OCI-LY7 (cell line): Measurements from ENCODE around the gene BEST3. TPM values are rescaled to one million over a fixed set of nuclear protein-coding genes. Genes with fewer than 3 reads are reported as not detected.
"Not testable (repeated sequence)": the region's sequence is repeated elsewhere in the genome, so short reads cannot be mapped to it uniquely, and the experiment has no call there.

Experiments used
- BruUV-seq: library from RNA; stranded (reverse); fragments of 400-500 nt; replicated peaks from 2 replicates; lab custom pipeline; 2021; lab: Mats Ljungman, UMichigan
- CTCF ChIA-PET: fragments of 300-600 bp; sonication (Branson Sonifier 250); formaldehyde crosslinking; loops from one replicate; lab custom pipeline; 2022; ENCODE audit warnings: antibody characterized with exemption; ENCODE audit not compliant: unreplicated experiment; lab: Charles Lee
- POLR2A ChIA-PET: fragments of 300-600 bp; sonication (Branson Sonifier 250); formaldehyde crosslinking; loops from one replicate; lab custom pipeline; 2022; ENCODE audit warnings: antibody characterized with exemption; lab: Charles Lee
- DNase-seq: peaks from one replicate; pipeline ENCODE4 v3.0.0-alpha.2; 2015; ENCODE audit warnings: low spot score
- H2AFZ ChIP-seq: fragments of 200-600 bp; sonication (generic), shearing (Covaris generic); 2 replicates; pipeline ENCODE4 v1.6.1; 2014; ENCODE audit warnings: mild to moderate bottlenecking, antibody characterized with exemption, low read length, moderate library complexity
- H3K27ac ChIP-seq: fragments of 200-600 bp; sonication (generic); 2 replicates; pipeline ENCODE4 v1.5.1; 2014; ENCODE audit warnings: mixed run types, low read depth, mild to moderate bottlenecking, moderate library complexity, low read length, inconsistent platforms; ENCODE audit not compliant: poor library complexity, severe bottlenecking
- H3K36me3 ChIP-seq: fragments of 200-600 bp; sonication (generic); 2 replicates; pipeline ENCODE4 v1.6.1; 2014; ENCODE audit warnings: mild to moderate bottlenecking, antibody characterized with exemption, low read length, moderate library complexity, mixed read lengths; ENCODE audit not compliant: insufficient read depth
- H3K4me1 ChIP-seq: fragments of 200-600 bp; sonication (generic); 2 replicates; pipeline ENCODE4 v1.5.1; 2014; ENCODE audit warnings: mild to moderate bottlenecking, low read length; ENCODE audit not compliant: insufficient read depth, poor library complexity, severe bottlenecking
- H3K4me2 ChIP-seq: fragments of 200-600 bp; sonication (generic); 2 replicates; pipeline ENCODE4 v1.6.1; 2014; ENCODE audit warnings: mild to moderate bottlenecking, low read length
- H3K4me3 ChIP-seq: fragments of 200-600 bp; sonication (generic); 2 replicates; pipeline ENCODE4 v1.5.1; 2014; ENCODE audit warnings: mild to moderate bottlenecking, low read depth, low read length; ENCODE audit not compliant: poor library complexity, severe bottlenecking
- H3K79me2 ChIP-seq: fragments of 200-600 bp; sonication (generic); 2 replicates; pipeline ENCODE4 v1.6.1; 2016; ENCODE audit warnings: low read depth, mild to moderate bottlenecking, low read length, moderate library complexity, mixed read lengths; ENCODE audit not compliant: insufficient read depth
- H3K9me2 ChIP-seq: fragments of 200-600 bp; sonication (generic); 2 replicates; pipeline ENCODE4 v1.6.1; 2016; ENCODE audit warnings: mild to moderate bottlenecking, low read length, mixed read lengths; ENCODE audit not compliant: insufficient read depth
- H3K9me3 ChIP-seq: fragments of 200-600 bp; sonication (generic); 2 replicates; pipeline ENCODE4 v1.6.1; 2014; ENCODE audit warnings: mild to moderate bottlenecking, mixed run types, low read length, mixed read lengths
- H4K20me1 ChIP-seq: fragments of 200-600 bp; sonication (generic); 2 replicates; pipeline ENCODE4 v1.6.1; 2014; ENCODE audit warnings: mild to moderate bottlenecking, antibody characterized with exemption, low read length, moderate library complexity, mixed read lengths; ENCODE audit not compliant: insufficient read depth
- CTCF ChIP-seq: fragments of 200-600 bp; sonication (generic); conservative IDR thresholded peaks from 2 replicates; pipeline ENCODE4 v1.5.1; 2014; ENCODE audit warnings: mild to moderate bottlenecking, antibody characterized with exemption, low read length, moderate library complexity, mixed read lengths
- EZH2phosphoT487 ChIP-seq: fragments of 200-600 bp; sonication (generic); IDR thresholded peaks from 2 replicates; pipeline ENCODE4 v1.6.1; 2018; ENCODE audit warnings: low read depth, borderline replicate concordance, mild to moderate bottlenecking, mixed run types, antibody characterized with exemption, low read length, moderate library complexity, mixed read lengths
- intact Hi-C: fragments of 100-400 bp; cut with micrococcal nuclease; formaldehyde crosslinking; loops from one replicate; pipeline ENCODE4 v1.10.0; 2022; ENCODE audit not compliant: unreplicated experiment
- total RNA-seq, 2 experiments: library from RNA; depleted of rRNA in 1 of 2; stranded (reverse); fragments of >200 nt in 1 of 2; shearing (Covaris generic) in 1 of 2; gene quantifications; 2 replicates each; pipeline ENCODE4 v1.2.3, GENCODE V29; 2014 to 2022

BEST3 gene
- total RNA-seq, 2 experiments from 2014 or later, result 60.1 to 123 TPM

GRCh38 chr12:69610729-69611128 lies 88.4 kb downstream of the BEST3 start, which contains the start of gene LRRC10:
LRRC10 (minus strand) TSS chr12:69610907; CDS start chr12:69610838, 69 bp downstream.
- POLR2A ChIA-PET, result interaction anchor here (0.7 kb wide), 1 partner anchor 16 kb away, joined by 4 read pairs; no protein-coding TSS in a partner anchor

GRCh38 chr12:69610126-69610525 lies 89.0 kb downstream of the BEST3 start:
- no peak for TF ChIP-seq CTCF
- TF ChIP-seq EZH2phosphoT487, result no peak
- CTCF ChIA-PET, result no interaction called here
- BruUV-seq, result no TSS peak
- no peak overlapping the region for H3K27ac ChIP-seq
- intact Hi-C loops, result no loop called here
- no peak overlapping the region for H2AFZ ChIP-seq
- no peaks in the 10 kb centered on the region for H3K4me1 ChIP-seq
- H3K4me3 ChIP-seq, result no peak overlapping the region
- DNase-seq, result no peak
- no peak overlapping the region for H3K4me2 ChIP-seq
- POLR2A ChIA-PET, result no interaction called here
- no peaks in the 10 kb centered on the region for H3K36me3 ChIP-seq
- no peaks in the 10 kb centered on the region for H3K9me3 ChIP-seq
- no peaks in the 10 kb centered on the region for H4K20me1 ChIP-seq
- H3K79me2 ChIP-seq, result no peaks in the 10 kb centered on the region
- no peaks in the 10 kb centered on the region for H3K9me2 ChIP-seq

More at GRCh38 chr12:69610729-69611128, 88.4 kb downstream of the BEST3 start, which contains the start of gene LRRC10:
- no peaks in the 10 kb centered on the region for H3K79me2 ChIP-seq
- intact Hi-C loops, result no loop called here
- H3K9me3 ChIP-seq, result no peaks in the 10 kb centered on the region
- H3K4me3 ChIP-seq, result no peak within 1 kb of the TSS
- DNase-seq, result no peak
- no peaks in the 10 kb centered on the region for H3K9me2 ChIP-seq
- H3K4me1 ChIP-seq, result no peaks in the 10 kb centered on the region
- H4K20me1 ChIP-seq, result no peaks in the 10 kb centered on the region
- H3K4me2 ChIP-seq, result no peak within 1 kb of the TSS
- no peaks in the 10 kb centered on the region for H3K36me3 ChIP-seq
- H3K27ac ChIP-seq, result no peak within 1 kb of the TSS
- H2AFZ ChIP-seq, result no peak within 1 kb of the TSS
- CTCF ChIA-PET, result no interaction called here
- TF ChIP-seq CTCF (no peak), EZH2phosphoT487 (no peak)
- BruUV-seq, result no TSS peak

- intact Hi-C loops, result no loop called here
- BruUV-seq, result no TSS peak
- no peak overlapping the region for H3K4me2 ChIP-seq
- ChIA-PET POLR2A (interaction anchor here (0.7 kb wide), 2 partner anchors 10 to 50 kb away, joined by 3 to 4 read pairs; no protein-coding TSS in a partner anchor), CTCF (no interaction called here)
- H3K36me3 ChIP-seq, result peaks cover 12% of the 10 kb centered on the region
- no peak overlapping the region for H3K27ac ChIP-seq
- H3K4me3 ChIP-seq, result no peak overlapping the region
- no peaks in the 10 kb centered on the region for H3K9me3 ChIP-seq
- no peaks in the 10 kb centered on the region for H3K79me2 ChIP-seq
- H2AFZ ChIP-seq, result no peak overlapping the region
- H4K20me1 ChIP-seq, result no peaks in the 10 kb centered on the region
- no peaks in the 10 kb centered on the region for H3K4me1 ChIP-seq
- no peak for TF ChIP-seq EZH2phosphoT487
- no peak for TF ChIP-seq CTCF
- no peaks in the 10 kb centered on the region for H3K9me2 ChIP-seq
- no peak for DNase-seq
Observed at GRCh38 chr12:69608114-69608513, 91.0 kb downstream of the BEST3 start.

GRCh38 chr12:69604275-69604674 lies 94.8 kb downstream of the BEST3 start:
- H3K36me3 ChIP-seq, result peaks cover 50% of the 10 kb centered on the region
- H4K20me1 ChIP-seq, H3K27ac ChIP-seq, DNase-seq, H3K4me1 ChIP-seq, H3K9me2 ChIP-seq, CTCF ChIA-PET, H2AFZ ChIP-seq, BruUV-seq, H3K79me2 ChIP-seq, H3K9me3 ChIP-seq, intact Hi-C loops, H3K4me3 ChIP-seq, H3K4me2 ChIP-seq: not testable (repeated sequence)
- POLR2A ChIA-PET, result interaction anchor here (0.8 kb wide), 1 partner anchor 21 kb away, joined by 4 read pairs; no protein-coding TSS in a partner anchor
